Measurements from ENCODE around the gene LRATD1. TPM values are rescaled to one million over a fixed set of nuclear protein-coding genes. Genes with fewer than 3 reads are reported as not detected.

The LRATD1 gene
- total RNA-seq, 4 donors from 2014 or later: 41.8 to 56.7 (median 49.9) TPM

DNA sequence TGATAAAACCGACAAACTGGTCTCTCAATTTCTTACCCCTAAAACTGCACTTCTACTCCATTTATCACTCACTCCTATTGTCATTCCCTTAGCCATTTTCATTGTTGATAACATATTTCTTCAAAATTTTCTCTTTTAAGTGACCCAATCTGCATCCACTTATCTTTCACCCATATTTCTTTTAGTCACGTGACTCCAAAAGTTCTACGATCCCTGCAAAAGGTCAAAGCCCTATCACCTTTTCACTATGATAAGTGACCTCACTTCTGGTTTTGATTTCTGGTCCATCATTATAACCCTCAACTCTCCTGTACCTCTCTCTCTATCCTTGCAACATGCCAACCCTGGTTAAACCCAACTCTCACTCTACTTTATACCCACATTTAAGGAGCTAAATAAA is 49.1 kb downstream of the LRATD1 start:
- no peaks in the 10 kb centered on the region for H3K9me3 ChIP-seq
- no peak for TF ChIP-seq POLR2A (IDR thresholded peaks at IDR 0.05)
- TF ChIP-seq, protein P1, sequence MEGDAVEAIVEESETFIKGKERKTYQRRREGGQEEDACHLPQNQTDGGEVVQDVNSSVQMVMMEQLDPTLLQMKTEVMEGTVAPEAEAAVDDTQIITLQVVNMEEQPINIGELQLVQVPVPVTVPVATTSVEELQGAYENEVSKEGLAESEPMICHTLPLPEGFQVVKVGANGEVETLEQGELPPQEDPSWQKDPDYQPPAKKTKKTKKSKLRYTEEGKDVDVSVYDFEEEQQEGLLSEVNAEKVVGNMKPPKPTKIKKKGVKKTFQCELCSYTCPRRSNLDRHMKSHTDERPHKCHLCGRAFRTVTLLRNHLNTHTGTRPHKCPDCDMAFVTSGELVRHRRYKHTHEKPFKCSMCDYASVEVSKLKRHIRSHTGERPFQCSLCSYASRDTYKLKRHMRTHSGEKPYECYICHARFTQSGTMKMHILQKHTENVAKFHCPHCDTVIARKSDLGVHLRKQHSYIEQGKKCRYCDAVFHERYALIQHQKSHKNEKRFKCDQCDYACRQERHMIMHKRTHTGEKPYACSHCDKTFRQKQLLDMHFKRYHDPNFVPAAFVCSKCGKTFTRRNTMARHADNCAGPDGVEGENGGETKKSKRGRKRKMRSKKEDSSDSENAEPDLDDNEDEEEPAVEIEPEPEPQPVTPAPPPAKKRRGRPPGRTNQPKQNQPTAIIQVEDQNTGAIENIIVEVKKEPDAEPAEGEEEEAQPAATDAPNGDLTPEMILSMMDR (IDR thresholded peaks at IDR 0.05): no peak
- WGBS, 2 donors: 92 to 97% methylated on average over 3 of the region's 3 CpGs
- peaks cover 0 to 10% (median 0%) of the 10 kb centered on the region in 3 donors for H3K4me1 ChIP-seq
- H3K4me3 ChIP-seq: no peak overlapping the region
- DNase-seq: no peak
- H3K27me3 ChIP-seq: no peaks in the 10 kb centered on the region
- intact Hi-C loops (cut with DNase I): no loop called here
- H3K36me3 ChIP-seq: no peaks in the 10 kb centered on the region
- no peak overlapping the region for H3K27ac ChIP-seq

All from esophagus squamous epithelium (tissue), 5 donors.